Measurements from ENCODE around the gene LRRC4B.
A peak's percentile ranks its signal among the peaks of the same experiment; 100 is the strongest.

Gene LRRC4B

DNA sequence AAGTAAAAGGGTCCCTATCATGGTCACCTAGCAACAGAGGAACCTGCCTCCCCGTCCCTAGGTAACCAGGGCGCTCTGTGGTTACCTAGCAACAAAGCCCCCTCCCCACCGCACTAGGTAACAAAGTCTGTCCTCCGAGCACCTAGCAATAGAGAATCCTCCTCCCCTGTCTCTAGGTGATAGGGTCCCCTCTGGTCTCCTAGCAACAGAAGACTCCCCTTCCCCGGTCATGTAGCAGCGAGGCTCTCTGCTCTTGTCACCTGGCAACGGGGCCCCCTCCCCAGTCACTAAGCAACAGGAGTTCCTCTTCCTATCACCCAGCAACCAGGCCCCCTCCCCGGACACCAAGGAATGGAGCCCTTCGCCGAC lies 57.6 kb downstream of the LRRC4B start:
- peak overlapping the region; percentile 57 for H3K27ac ChIP-seq
- no peak for TF ChIP-seq ZFX (IDR thresholded peaks at IDR 0.05)
- TF ChIP-seq, protein P1, sequence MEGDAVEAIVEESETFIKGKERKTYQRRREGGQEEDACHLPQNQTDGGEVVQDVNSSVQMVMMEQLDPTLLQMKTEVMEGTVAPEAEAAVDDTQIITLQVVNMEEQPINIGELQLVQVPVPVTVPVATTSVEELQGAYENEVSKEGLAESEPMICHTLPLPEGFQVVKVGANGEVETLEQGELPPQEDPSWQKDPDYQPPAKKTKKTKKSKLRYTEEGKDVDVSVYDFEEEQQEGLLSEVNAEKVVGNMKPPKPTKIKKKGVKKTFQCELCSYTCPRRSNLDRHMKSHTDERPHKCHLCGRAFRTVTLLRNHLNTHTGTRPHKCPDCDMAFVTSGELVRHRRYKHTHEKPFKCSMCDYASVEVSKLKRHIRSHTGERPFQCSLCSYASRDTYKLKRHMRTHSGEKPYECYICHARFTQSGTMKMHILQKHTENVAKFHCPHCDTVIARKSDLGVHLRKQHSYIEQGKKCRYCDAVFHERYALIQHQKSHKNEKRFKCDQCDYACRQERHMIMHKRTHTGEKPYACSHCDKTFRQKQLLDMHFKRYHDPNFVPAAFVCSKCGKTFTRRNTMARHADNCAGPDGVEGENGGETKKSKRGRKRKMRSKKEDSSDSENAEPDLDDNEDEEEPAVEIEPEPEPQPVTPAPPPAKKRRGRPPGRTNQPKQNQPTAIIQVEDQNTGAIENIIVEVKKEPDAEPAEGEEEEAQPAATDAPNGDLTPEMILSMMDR (conservative IDR thresholded peaks at IDR 0.05), result no peak

DNA sequence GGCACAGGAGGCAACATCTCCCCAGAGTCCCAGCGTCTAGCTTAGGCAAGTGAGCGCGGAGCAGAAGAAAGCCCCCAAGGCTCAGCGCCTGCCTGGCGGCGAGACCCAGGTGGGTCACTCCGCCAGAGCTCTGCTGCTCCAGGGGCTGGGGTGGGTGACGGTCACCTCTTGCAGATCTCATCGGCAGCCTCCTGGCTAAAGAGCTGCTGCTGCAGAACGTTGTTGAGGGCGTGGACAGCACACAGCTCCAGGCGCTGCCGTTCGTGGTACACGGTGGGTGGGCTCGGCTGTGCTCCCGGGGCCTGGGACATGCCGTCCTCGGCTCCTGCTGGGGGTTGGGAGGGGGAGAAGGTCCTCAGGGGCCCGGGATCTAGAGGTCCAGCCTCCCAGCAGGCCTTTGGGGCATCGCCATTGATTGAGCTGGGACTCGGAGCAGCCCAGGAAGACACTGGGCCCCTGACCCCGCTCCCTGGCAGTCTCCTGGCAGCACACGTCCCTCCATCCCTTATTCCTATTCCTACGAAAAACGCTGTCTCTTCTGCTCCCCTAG lies 58.0 kb downstream of the LRRC4B start:
- TF ChIP-seq, protein P1 (conservative IDR thresholded peaks at IDR 0.05), result no peak
- no peak for TF ChIP-seq ZFX (IDR thresholded peaks at IDR 0.05)
- peak overlapping the region; percentile 57 for H3K27ac ChIP-seq

DNA sequence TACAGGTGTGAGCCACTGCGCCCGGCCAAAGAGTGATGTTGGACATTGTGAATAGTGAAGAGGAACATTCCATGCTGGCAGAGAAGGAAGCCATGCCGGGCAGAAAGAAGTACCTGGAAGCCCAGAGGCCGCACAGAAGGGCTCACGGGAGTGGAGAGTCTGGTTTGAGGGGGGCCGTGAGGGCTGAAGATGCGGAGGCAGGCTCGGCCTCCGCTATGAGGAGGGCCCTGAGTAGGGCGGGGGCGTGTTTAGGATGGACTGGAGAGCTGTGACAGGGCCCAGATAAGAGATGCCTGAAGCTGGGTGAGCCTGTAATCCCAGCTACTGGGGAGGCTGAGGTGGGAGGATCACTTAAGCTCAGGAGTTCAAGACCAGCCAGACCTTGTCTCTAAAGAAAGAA lies 58.9 kb downstream of the LRRC4B start:
- TF ChIP-seq, protein P1 (conservative IDR thresholded peaks at IDR 0.05), result no peak
- no peak for TF ChIP-seq ZFX (IDR thresholded peaks at IDR 0.05)
- H3K27ac ChIP-seq, result no peak overlapping the region

- TF ChIP-seq ZFX (IDR thresholded peaks at IDR 0.05), result no peak
- TF ChIP-seq, protein P1 (conservative IDR thresholded peaks at IDR 0.05), result no peak
- no peak overlapping the region for H3K27ac ChIP-seq
Observed at GRCh38 chr19:50508843-50509190, 59.4 kb downstream of the LRRC4B start.

GRCh38 chr19:50507376-50507775 lies 60.9 kb downstream of the LRRC4B start:
- no peak overlapping the region for H3K27ac ChIP-seq
- no peak for TF ChIP-seq ZFX (IDR thresholded peaks at IDR 0.05)
- TF ChIP-seq, protein P1 (conservative IDR thresholded peaks at IDR 0.05), result no peak

DNA sequence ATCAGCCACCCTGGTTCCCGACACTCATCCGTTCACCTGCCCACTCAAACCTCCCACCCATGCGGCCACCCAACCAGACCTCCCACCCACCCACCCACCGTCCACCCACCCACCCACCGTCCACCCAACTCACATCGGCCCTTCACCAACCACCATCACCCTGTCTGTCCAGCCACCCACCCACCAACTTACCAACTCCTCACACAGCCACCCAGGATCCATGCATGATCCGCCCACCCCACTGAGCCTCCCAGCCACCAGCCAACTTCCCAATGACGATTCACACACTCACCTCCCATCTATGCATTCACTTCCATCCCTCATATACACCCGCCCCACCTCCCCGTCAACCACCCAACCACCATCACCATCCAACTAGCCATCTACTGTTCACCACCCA lies 61.5 kb downstream of the LRRC4B start:
- H3K27ac ChIP-seq, result no peak overlapping the region

DNA sequence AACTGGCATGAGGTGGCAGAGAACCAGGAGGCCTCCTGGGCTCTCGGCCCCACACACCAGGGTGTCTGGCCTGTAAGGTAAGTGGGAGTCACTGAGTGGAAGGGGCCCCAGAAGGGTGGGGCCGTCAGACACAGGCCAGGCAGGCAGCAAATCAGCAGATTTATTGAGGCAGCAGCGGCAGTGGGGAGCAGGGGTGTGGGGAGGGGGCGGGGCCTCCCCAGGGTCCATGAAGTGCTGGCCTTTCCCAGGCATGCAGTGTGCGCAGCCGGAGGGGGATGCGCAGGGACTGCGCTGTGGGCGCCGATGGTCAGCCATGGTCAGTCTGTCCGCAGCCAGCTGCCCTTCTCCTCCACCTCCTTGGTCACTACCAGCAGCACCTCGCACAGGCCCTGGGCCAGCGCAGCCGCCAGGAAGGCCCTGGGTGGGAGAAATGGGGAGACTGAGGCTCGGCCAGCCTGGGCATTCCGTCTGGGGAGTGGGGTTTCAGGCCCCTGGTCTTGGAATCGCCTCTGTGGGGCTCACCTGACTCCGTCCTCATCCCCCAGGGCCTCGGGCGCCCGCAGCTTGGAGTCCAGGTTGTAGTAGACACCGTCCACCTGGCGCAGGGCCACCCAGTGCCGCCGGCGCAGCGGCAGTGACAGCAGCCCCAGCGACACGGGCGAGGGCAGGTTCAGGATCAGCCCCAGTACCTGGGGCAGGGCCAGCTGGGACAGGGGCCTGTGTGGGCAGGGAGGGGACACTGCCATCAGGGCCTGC lies 62.2 kb downstream of the LRRC4B start:
- H3K27ac ChIP-seq, result no peak overlapping the region
- TF ChIP-seq, protein P1 (conservative IDR thresholded peaks at IDR 0.05), result no peak
- no peak for TF ChIP-seq ZFX (IDR thresholded peaks at IDR 0.05)

More for the DNA sequence above, 61.5 kb downstream of the LRRC4B start:
- no peak for TF ChIP-seq ZFX (IDR thresholded peaks at IDR 0.05)
- TF ChIP-seq, protein P1 (conservative IDR thresholded peaks at IDR 0.05), result no peak

Measured in C4-2B (cell line).